Spleen (tissue), 11 donors: Measurements from ENCODE around the gene SRP54. TPM values are rescaled to one million over a fixed set of nuclear protein-coding genes. Genes with fewer than 3 reads are reported as not detected.
"Not testable (repeated sequence)": the region's sequence is repeated elsewhere in the genome, so short reads cannot be mapped to it uniquely, and the experiment has no call there.

Experiments used
- DNase-seq: peaks from one replicate; pipeline ENCODE4 v3.0.0-alpha.2; 2020
- H3K27ac ChIP-seq, 8 donors: fragments of 200-600 bp; sonication (generic) in 7 of 8; 1 replicate in 4 of 8; 2 replicates in 4 of 8; pipeline versions ENCODE4 v1.5.0 to v1.8.0; 2016 to 2021; ENCODE audit warnings: inconsistent platforms in 4 of 8, mild to moderate bottlenecking in 4 of 8, moderate library complexity in 1 of 8
- H3K27me3 ChIP-seq, 7 donors: fragments of 200-600 bp; sonication (generic) in 6 of 7; replicated peaks in 1 of 7; 1 replicate in 4 of 7; 2 replicates in 3 of 7; pipeline versions ENCODE4 v1.5.0 to v1.8.0; 2016 to 2021; ENCODE audit warnings: inconsistent platforms in 3 of 7, mild to moderate bottlenecking in 1 of 7
- H3K36me3 ChIP-seq, 6 donors: fragments of 200-600 bp; sonication (generic) in 5 of 6; 1 replicate in 4 of 6; 2 replicates in 2 of 6; pipeline versions ENCODE4 v1.5.0 to v1.8.0; 2016 to 2021; ENCODE audit warnings: inconsistent platforms in 2 of 6
- H3K4me1 ChIP-seq, 6 donors: fragments of 200-600 bp; sonication (generic) in 5 of 6; 1 replicate in 3 of 6; 2 replicates in 3 of 6; pipeline versions ENCODE4 v1.5.0 to v1.8.0; 2016 to 2021; ENCODE audit warnings: inconsistent platforms in 3 of 6
- H3K4me3 ChIP-seq, 8 donors: fragments of 200-600 bp; sonication (generic) in 7 of 8; 1 replicate in 4 of 8; 2 replicates in 4 of 8; pipeline versions ENCODE4 v1.5.0 to v1.8.0; 2016 to 2021; ENCODE audit warnings: inconsistent platforms in 4 of 8, mild to moderate bottlenecking in 4 of 8, moderate library complexity in 2 of 8
- H3K9me3 ChIP-seq, 8 donors: fragments of 200-600 bp; sonication (generic) in 7 of 8; 1 replicate in 4 of 8; 2 replicates in 4 of 8; pipeline versions ENCODE4 v1.5.0 to v1.8.0; 2016 to 2021; ENCODE audit warnings: inconsistent platforms in 4 of 8
- CTCF ChIP-seq, 11 experiments: fragments of 200-600 bp in 7 of 11; fragments of 450-650 bp in 4 of 11; sonication (generic) in 4 of 11; IDR thresholded peaks in 8 of 11; conservative IDR thresholded peaks in 3 of 11; 1 replicate in 7 of 11; 2 replicates in 4 of 11; pipeline versions ENCODE4 v1.4.0 to v1.8.0; 2016 to 2021; ENCODE audit warnings: antibody characterized with exemption in 11 of 11, inconsistent platforms in 4 of 11, mild to moderate bottlenecking in 1 of 11
- POLR2A ChIP-seq, 3 donors: fragments of 450-650 bp; IDR thresholded peaks; one replicate each; pipeline ENCODE4 v1.5.1; 2017; ENCODE audit warnings: antibody characterized with exemption in 3 of 3, mild to moderate bottlenecking in 1 of 3
- POLR2AphosphoS5 ChIP-seq, 3 donors: sonication (generic); formaldehyde crosslinking; IDR thresholded peaks; one replicate each; pipeline ENCODE4 v1.5.1; 2017; ENCODE audit warnings: antibody characterized with exemption in 3 of 3
- WGBS, 5 donors: extraction: QIAGEN DNeasy Blood & Tissue Kit in 3 of 5; methylation state at CpG; one replicate each; pipeline versions ENCODE4 v1.1.5 to v1.1.7; 2013 to 2018; 5-methylcytosine and 5-hydroxymethylcytosine counted together
- intact Hi-C: fragments of 100-400 bp; cut with DNase I; formaldehyde crosslinking; loops from one replicate; pipeline ENCODE4 v1.15.0; 2023; ENCODE audit warnings: low total_unique reads
- polyA plus RNA-seq, 3 donors: library from polyadenylated mRNA; stranded (reverse); fragments of 200-250 nt; gene quantifications; one replicate each; pipeline ENCODE4 v1.2.1, GENCODE V29; 2013
- total RNA-seq, 7 donors: library from RNA; depleted of rRNA in 3 of 7; stranded (reverse); fragments of >200 nt in 3 of 7; fragmentation: NEBNext Ultra II Directional in 4 of 7; extraction: Animal tissue kit (Norgen Biotek cat#: 25700) in 4 of 7; gene quantifications; one replicate each; pipeline versions ENCODE4 v1.1.0 to v1.2.1, GENCODE V29; 2016 to 2021
- donor health status: healthy with polysubstance abuse.
- donor health status: DM: no; HTN: no; CAD: no; lungs with moderate emphysema.
- donor health status: DM: no; HTN: no; CAD: no.
- donor health status: Bipolar disorder and iron deficiency.
- donor health status: healthy.
- donor health status: DM: no; HTN: no; CAD: no.
- donor health status: DM: yes; HTN: yes; CAD: no.

Gene SRP54
- total and polyA plus RNA-seq, 10 donors: 16.4 to 65.0 (median 49.7) TPM

- Histone ChIP-seq H3K27me3 (no peaks in the 10 kb centered on the region), H3K9me3 (no peaks in the 10 kb centered on the region), H3K36me3 (peaks cover 0 to 100% (median 79%) of the 10 kb centered on the region in 6 donors), H3K27ac (peak overlapping the region in 1 of 8 donors; percentile 26), H3K4me3 (no peak overlapping the region), H3K4me1 (peaks cover 0 to 8% (median 0%) of the 10 kb centered on the region in 6 donors)
- TF ChIP-seq POLR2AphosphoS5 (IDR thresholded peaks at IDR 0.05) (no peak), POLR2A (IDR thresholded peaks at IDR 0.05) (no peak), CTCF (IDR thresholded peaks at IDR 0.05 in 8 of 11, conservative IDR thresholded peaks at IDR 0.05 in 3 of 11) (no peak)
- 55 to 68% (median 58%) methylated on average over 4 of the region's 4 CpGs for WGBS, 5 donors
- DNase-seq: no peak
- intact Hi-C loops: no loop called here
Measured at GRCh38 chr14:35020713-35021112, 37.9 kb downstream of the SRP54 start.

- Histone ChIP-seq H3K4me3 (no peak overlapping the region), H3K36me3 (peaks cover 0 to 100% (median 83%) of the 10 kb centered on the region in 6 donors), H3K4me1 (no peaks in the 10 kb centered on the region), H3K27ac (no peak overlapping the region), H3K27me3 (no peaks in the 10 kb centered on the region), H3K9me3 (peaks cover 0 to 11% (median 9%) of the 10 kb centered on the region in 8 donors)
- intact Hi-C loops: no loop called here
- TF ChIP-seq POLR2AphosphoS5 (IDR thresholded peaks at IDR 0.05): no peak
- no peak for TF ChIP-seq POLR2A (IDR thresholded peaks at IDR 0.05)
- TF ChIP-seq CTCF (IDR thresholded peaks at IDR 0.05 in 8 of 11, conservative IDR thresholded peaks at IDR 0.05 in 3 of 11): no peak
- DNase-seq: no peak
- 95 to 100% (median 97%) methylated on average over 2 of the region's 2 CpGs for WGBS, 5 donors
Measured at GRCh38 chr14:35028435-35028834, 45.6 kb downstream of the SRP54 start.

GRCh38 chr14:35032562-35032961 lies 49.8 kb downstream of the SRP54 start:
- no peak overlapping the region for H3K27ac ChIP-seq
- no peaks in the 10 kb centered on the region for H3K27me3 ChIP-seq
- no peaks in the 10 kb centered on the region for H3K4me1 ChIP-seq
- peaks cover 3 to 39% (median 30%) of the 10 kb centered on the region in 8 donors for H3K9me3 ChIP-seq
- TF ChIP-seq CTCF (IDR thresholded peaks at IDR 0.05 in 8 of 11, conservative IDR thresholded peaks at IDR 0.05 in 3 of 11) (no peak), POLR2AphosphoS5 (IDR thresholded peaks at IDR 0.05) (no peak), POLR2A (IDR thresholded peaks at IDR 0.05) (no peak)
- H3K36me3 ChIP-seq: peaks cover 0 to 72% (median 56%) of the 10 kb centered on the region in 6 donors
- intact Hi-C loops: no loop called here
- peak; percentile 14 for DNase-seq
- H3K4me3 ChIP-seq: no peak overlapping the region
- WGBS, 5 donors: 93 to 100% (median 97%) methylated on average over 2 of the region's 2 CpGs

GRCh38 chr14:35034440-35034833 lies 51.6 kb downstream of the SRP54 start:
- WGBS, 5 donors: 86 to 100% (median 98%) methylated on average over 5 of the region's 5 CpGs

GRCh38 chr14:35034944-35035554 lies 52.3 kb downstream of the SRP54 start:
- peaks cover 3 to 39% (median 30%) of the 10 kb centered on the region in 8 donors for H3K9me3 ChIP-seq
- H3K27me3 ChIP-seq, H3K4me3 ChIP-seq, H3K27ac ChIP-seq, DNase-seq, H3K4me1 ChIP-seq, intact Hi-C loops: not testable (repeated sequence)
- WGBS, 5 donors: 75 to 94% (median 88%) methylated on average over 5 of the region's 5 CpGs
- H3K36me3 ChIP-seq: peaks cover 0 to 47% (median 33%) of the 10 kb centered on the region in 6 donors

More at GRCh38 chr14:35034440-35034833, 51.6 kb downstream of the SRP54 start:
- intact Hi-C loops: no loop called here
- peaks cover 3 to 39% (median 30%) of the 10 kb centered on the region in 8 donors for H3K9me3 ChIP-seq
- no peak for TF ChIP-seq POLR2AphosphoS5 (IDR thresholded peaks at IDR 0.05)
- no peak overlapping the region for H3K4me3 ChIP-seq
- H3K36me3 ChIP-seq: peaks cover 0 to 54% (median 40%) of the 10 kb centered on the region in 6 donors
- H3K27me3 ChIP-seq: no peaks in the 10 kb centered on the region
- no peaks in the 10 kb centered on the region for H3K4me1 ChIP-seq
- DNase-seq: no peak
- no peak overlapping the region for H3K27ac ChIP-seq

GRCh38 chr14:35038312-35038711 lies 55.5 kb downstream of the SRP54 start:
- H3K36me3 ChIP-seq: peaks cover 0 to 15% (median 7%) of the 10 kb centered on the region in 6 donors
- H3K4me1 ChIP-seq, DNase-seq, H3K4me3 ChIP-seq, intact Hi-C loops, H3K27ac ChIP-seq, H3K27me3 ChIP-seq: not testable (repeated sequence)
- H3K9me3 ChIP-seq: peaks cover 3 to 30% (median 22%) of the 10 kb centered on the region in 8 donors
- 90 to 100% (median 96%) methylated on average over 1 to 11 of the region's 17 CpGs for WGBS, 5 donors
